ENCODE data around the gene VWA3A.

VWA3A gene

DNA sequence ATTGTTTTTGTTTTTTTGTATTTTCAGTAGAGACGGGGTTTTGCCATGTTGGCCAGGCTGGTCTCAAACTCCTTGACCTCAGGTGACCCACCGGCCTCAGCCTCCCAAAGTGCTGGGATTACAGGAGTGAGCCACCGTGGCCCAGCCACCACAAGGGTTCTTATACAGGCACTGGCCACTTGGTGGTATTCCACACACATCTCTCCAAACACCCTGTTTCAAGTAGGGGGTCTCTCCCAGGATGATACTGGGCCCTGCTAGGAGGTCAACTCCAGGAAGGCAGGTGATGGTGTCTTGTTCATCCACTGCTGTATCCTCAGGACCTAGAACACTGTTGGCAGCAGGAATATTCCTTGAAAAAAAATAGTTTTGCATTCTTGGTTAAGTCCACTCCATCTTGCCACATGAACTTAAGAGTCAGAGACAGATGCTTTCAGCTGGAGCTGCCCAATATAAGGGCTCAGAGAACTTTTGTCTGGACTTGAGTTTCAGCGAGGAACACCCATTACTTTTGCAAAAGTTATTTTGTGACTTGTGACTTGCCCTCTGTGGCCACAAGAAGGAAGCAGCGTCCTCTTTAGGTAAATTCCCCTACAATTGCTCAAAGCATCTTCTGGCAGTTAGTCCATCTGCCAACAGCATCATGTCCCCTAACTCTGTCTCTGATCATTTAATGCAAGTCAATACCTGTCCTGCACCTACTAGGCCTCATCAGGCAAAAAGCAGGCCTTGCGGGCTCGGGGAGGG is 106.4 kb downstream of the VWA3A start:
- H3K27ac Mint-ChIP-seq = peak overlapping the region; percentile 90
- no peak overlapping the region for H3K4me3 Mint-ChIP-seq
- H3K9me3 Mint-ChIP-seq = no peaks in the 10 kb centered on the region
- no peaks in the 10 kb centered on the region for H3K36me3 Mint-ChIP-seq (ENCODE audit: low read depth)
- intact Hi-C loops (cut with micrococcal nuclease) = no loop called here
- H3K4me1 Mint-ChIP-seq (ENCODE audit: low read depth) = peaks cover 32% of the 10 kb centered on the region
- H3K27me3 Mint-ChIP-seq = peaks cover 7% of the 10 kb centered on the region

DNA sequence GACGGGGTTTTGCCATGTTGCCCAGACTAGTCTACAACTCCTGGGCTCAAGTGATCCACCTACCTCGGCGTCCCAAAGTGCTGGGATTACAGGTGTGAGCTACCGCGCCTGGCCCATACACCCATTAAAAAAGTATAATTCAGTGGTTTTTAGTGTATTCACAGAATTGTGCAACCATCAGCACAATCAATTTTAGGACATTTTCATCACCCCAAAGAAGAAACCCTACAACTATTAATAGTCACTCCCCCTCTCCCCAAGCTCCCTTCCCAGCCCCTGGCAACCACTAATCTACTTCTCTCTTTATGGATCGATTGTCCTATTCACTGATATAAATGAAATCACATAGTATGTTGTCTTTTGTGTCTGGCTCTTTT is 109.9 kb downstream of the VWA3A start:
- no peaks in the 10 kb centered on the region for H3K9me3 Mint-ChIP-seq
- peaks cover 20% of the 10 kb centered on the region for H3K4me1 Mint-ChIP-seq (ENCODE audit: low read depth)
- H3K36me3 Mint-ChIP-seq (ENCODE audit: low read depth) = peaks cover 12% of the 10 kb centered on the region
- intact Hi-C loops (cut with micrococcal nuclease) = no loop called here
- no peak overlapping the region for H3K27ac Mint-ChIP-seq
- no peak overlapping the region for H3K4me3 Mint-ChIP-seq
- H3K27me3 Mint-ChIP-seq = peaks cover 1% of the 10 kb centered on the region

DNA sequence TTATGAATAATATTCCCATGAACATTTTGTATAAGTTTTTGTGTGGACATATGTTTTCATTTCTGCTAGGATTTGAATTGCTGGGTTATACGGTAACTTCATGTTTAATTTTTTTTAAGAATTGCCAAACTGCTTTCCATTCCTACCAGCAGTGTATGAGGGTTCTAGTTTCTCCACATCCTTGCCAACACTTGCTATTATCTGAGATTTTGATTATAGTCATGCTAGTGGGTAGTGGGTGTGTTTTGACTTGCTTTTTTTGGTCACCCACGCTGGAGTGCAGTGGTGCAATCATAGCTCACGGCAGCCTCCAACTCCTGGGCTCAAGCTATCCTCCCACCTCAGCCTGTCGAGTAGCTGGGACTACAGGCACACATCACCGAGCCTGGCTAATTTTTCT is 110.8 kb downstream of the VWA3A start:
- peaks cover 29% of the 10 kb centered on the region for H3K4me1 Mint-ChIP-seq (ENCODE audit: low read depth)
- intact Hi-C loops (cut with micrococcal nuclease) = no loop called here
- H3K9me3 Mint-ChIP-seq = no peaks in the 10 kb centered on the region
- H3K27ac Mint-ChIP-seq = peak overlapping the region; percentile 20
- H3K4me3 Mint-ChIP-seq = no peak overlapping the region
- peaks cover 20% of the 10 kb centered on the region for H3K36me3 Mint-ChIP-seq (ENCODE audit: low read depth)
- no peaks in the 10 kb centered on the region for H3K27me3 Mint-ChIP-seq

DNA sequence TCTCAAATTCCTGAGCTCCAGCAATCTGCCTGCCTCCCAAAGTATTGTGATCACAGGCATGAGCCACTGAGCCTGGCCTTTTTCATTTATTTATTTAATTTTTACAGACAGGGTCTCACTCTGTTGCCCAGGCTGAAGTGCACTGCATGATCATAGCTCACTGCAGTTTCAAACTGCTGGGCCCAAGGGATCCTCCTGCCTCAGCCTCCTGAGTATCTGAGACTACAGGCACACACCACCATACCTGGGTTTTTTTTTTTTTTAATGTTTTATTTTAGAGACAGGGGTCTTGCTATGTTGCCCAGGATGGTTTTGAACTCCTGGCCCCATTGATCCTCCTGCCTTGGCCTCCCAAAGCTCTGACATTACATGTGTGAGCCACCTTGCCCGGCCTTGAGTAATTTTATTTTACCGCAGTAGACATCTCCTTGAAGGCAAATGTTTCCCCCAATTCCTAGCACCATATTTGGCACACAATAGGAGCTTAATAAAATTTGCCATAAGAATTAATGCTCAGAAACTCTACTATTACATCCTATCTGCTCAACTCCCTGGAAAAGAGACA is 111.8 kb downstream of the VWA3A start:
- intact Hi-C loops (cut with micrococcal nuclease) = no loop called here
- Mint-ChIP-seq H3K27me3 (no peaks in the 10 kb centered on the region), H3K9me3 (no peaks in the 10 kb centered on the region), H3K4me3 (no peak overlapping the region), H3K27ac (no peak overlapping the region), H3K4me1 (ENCODE audit: low read depth) (peaks cover 29% of the 10 kb centered on the region), H3K36me3 (ENCODE audit: low read depth) (peaks cover 31% of the 10 kb centered on the region)

DNA sequence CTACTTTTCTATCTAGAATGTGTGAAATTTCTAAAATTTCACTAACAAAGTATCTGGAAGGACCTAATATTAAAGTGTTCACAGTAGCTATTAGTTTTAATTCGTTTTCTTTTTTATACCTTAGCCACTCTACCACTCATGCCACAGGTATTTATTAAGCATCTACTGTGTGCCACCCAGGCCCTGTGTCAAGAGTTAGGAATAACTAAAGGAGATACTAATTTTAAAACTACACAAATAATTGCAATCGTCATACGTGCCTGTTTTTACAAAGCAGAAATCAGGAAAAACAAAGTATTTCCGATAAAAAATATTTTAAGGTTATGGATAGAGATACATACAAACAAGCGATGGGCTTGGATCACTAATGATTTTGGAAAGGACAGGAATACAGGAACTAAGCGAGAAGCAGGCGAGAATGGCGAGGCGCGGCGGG is 113.3 kb downstream of the VWA3A start:
- Mint-ChIP-seq H3K4me3 (peak overlapping the region; percentile 97), H3K36me3 (ENCODE audit: low read depth) (peaks cover 45% of the 10 kb centered on the region), H3K9me3 (no peaks in the 10 kb centered on the region), H3K4me1 (ENCODE audit: low read depth) (peaks cover 39% of the 10 kb centered on the region), H3K27me3 (no peaks in the 10 kb centered on the region), H3K27ac (peak overlapping the region; percentile 99)
- intact Hi-C loops (cut with micrococcal nuclease) = loop anchor here (2.0 kb wide), 1 partner anchor 15 kb away; no protein-coding TSS in a partner anchor

DNA sequence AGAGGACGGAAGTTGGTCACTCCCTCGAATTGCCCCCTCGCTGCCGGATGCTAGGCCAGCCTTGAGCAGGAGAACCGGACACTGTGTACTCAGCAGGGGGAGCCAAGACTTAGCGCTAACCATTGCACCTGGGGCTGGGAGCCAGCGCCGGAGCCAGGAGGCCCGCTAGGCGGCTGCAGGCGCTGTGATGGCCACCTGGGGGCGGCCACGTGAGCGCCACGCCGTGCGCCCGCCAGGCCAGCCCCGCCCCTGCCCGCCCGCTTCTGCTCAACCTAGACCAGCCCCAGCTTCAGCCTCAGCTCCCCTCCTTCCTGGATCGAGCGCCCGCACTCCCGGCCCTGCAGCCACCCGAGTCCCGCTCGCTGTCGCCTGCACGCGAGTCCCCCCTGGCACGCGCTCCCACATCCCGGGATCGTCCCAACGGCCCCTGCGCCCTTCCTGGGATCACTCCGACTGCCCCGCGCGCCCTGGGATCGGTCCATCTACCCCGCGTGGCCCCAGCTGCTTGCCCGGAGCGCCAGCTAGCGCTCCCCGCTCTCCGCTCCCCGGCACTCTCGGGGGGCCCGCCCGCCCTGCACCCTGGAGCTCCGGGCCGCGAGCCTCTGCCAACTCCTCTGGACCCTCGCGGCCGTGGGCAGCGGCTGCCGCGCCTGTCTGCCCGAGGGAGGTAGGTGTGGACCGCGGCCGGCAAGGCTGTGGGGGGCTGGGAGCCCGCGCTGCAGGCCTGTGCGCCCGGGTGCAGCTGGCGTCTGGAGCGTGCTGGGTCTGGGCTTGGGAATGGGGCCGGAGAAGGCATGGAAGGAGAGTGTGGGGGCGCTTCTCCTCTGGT is 113.9 kb downstream of the VWA3A start, which contains the start of gene EEF2K:
TSS of gene EEF2K (plus strand) at position 266 of the 829 bp plus-strand sequence. CDS start 19,452 bp downstream, outside the sequence.
- Mint-ChIP-seq H3K4me1 (ENCODE audit: low read depth) (peaks cover 46% of the 10 kb centered on the region), H3K9me3 (no peaks in the 10 kb centered on the region), H3K27ac (peak within 1 kb of the TSS; percentile 99), H3K4me3 (peak within 1 kb of the TSS; percentile 97), H3K36me3 (ENCODE audit: low read depth) (peaks cover 51% of the 10 kb centered on the region), H3K27me3 (no peaks in the 10 kb centered on the region)
- intact Hi-C loops (cut with micrococcal nuclease) = loop anchor here (2.0 kb wide), 1 partner anchor 15 kb away; no protein-coding TSS in a partner anchor
